CD4-positive, alpha-beta T cell (primary cell): ENCODE measurements around the gene IL10. TPM values are rescaled to one million over a fixed set of nuclear protein-coding genes. Genes with fewer than 3 reads are reported as not detected.

ENCODE experiments used
- ATAC-seq: fragments of 200-7000 bp; cut with Tn5 transposase; one replicate; pipeline ENCODE4 v1.10.0; 2022; ENCODE audit warnings: mild to moderate bottlenecking; ENCODE audit not compliant: poor library complexity
- CTCF ChIA-PET: fragments of 350-600 bp; sonication (Branson Sonifier 250); formaldehyde crosslinking; loops from one replicate; lab custom pipeline; 2021; ENCODE audit warnings: antibody characterized with exemption, inconsistent platforms; lab: Charles Lee
- POLR2A ChIA-PET: fragments of 350-600 bp; sonication (Branson Sonifier 250); formaldehyde crosslinking; loops from one replicate; lab custom pipeline; 2021; ENCODE audit warnings: antibody characterized with exemption, inconsistent platforms; lab: Charles Lee
- DNase-seq, 14 experiments: peaks; one replicate each; pipeline ENCODE4 v3.0.0-alpha.2; 2013 to 2020; ENCODE audit warnings: mixed read lengths in 2 of 14
- H3K27ac ChIP-seq, 2 donors: one replicate each; pipeline versions ENCODE4 v1.5.1 to v1.7.0; 2013; ENCODE audit warnings: low read length in 2 of 2, low read depth in 1 of 2, mild to moderate bottlenecking in 1 of 2
- H3K27me3 ChIP-seq, 2 experiments: 1 replicate in 1 of 2; 2 replicates in 1 of 2; pipeline versions ENCODE4 v1.6.1 to v1.7.0; 2013; ENCODE audit warnings: low read length in 2 of 2, control low read depth in 1 of 2, mild to moderate bottlenecking in 1 of 2, moderate library complexity in 1 of 2; ENCODE audit not compliant: insufficient read depth in 2 of 2, control insufficient read depth in 1 of 2
- H3K36me3 ChIP-seq: one replicate; pipeline ENCODE4 v1.6.1; 2013; ENCODE audit warnings: low read length, control low read depth; ENCODE audit not compliant: insufficient read depth
- H3K4me1 ChIP-seq: one replicate; pipeline ENCODE4 v1.6.1; 2013; ENCODE audit warnings: low read length, control low read depth; ENCODE audit not compliant: insufficient read depth
- H3K4me3 ChIP-seq: one replicate; pipeline ENCODE4 v1.5.1; 2013; ENCODE audit warnings: mild to moderate bottlenecking, low read length, moderate library complexity
- H3K9me3 ChIP-seq, 2 experiments: 1 replicate in 1 of 2; 2 replicates in 1 of 2; pipeline versions ENCODE4 v1.6.1 to v1.7.0; 2013; ENCODE audit warnings: low read length in 2 of 2, mild to moderate bottlenecking in 2 of 2, control low read depth in 1 of 2, moderate library complexity in 1 of 2; ENCODE audit not compliant: control insufficient read depth in 1 of 2, insufficient read depth in 1 of 2
- H3K27ac Mint-ChIP-seq: one replicate; pipeline ENCODE4 v1.8.0; 2020; ENCODE audit warnings: mixed read lengths
- H3K27me3 Mint-ChIP-seq: one replicate; pipeline ENCODE4 v1.8.0; 2021; ENCODE audit warnings: mixed read lengths
- H3K36me3 Mint-ChIP-seq: one replicate; pipeline ENCODE4 v1.8.0; 2021; ENCODE audit warnings: low read depth, mixed read lengths
- H3K4me1 Mint-ChIP-seq: one replicate; pipeline ENCODE4 v1.8.0; 2021; ENCODE audit warnings: low read depth, mixed read lengths
- H3K4me3 Mint-ChIP-seq: one replicate; pipeline ENCODE4 v1.8.0; 2020; ENCODE audit warnings: mild to moderate bottlenecking, mixed read lengths
- H3K9me3 Mint-ChIP-seq: one replicate; pipeline ENCODE4 v1.8.0; 2020; ENCODE audit warnings: mixed read lengths
- intact Hi-C, 2 experiments: fragments of 100-400 bp; cut with DNase I in 1 of 2; cut with micrococcal nuclease in 1 of 2; formaldehyde crosslinking; loops; one replicate each; pipeline versions ENCODE4 v1.15.1 to v1.9.0; 2023 to 2025; cut with DNase I, micrococcal nuclease
- total RNA-seq, 174 experiments: library from RNA in 2 of 174; stranded (reverse) in 2 of 174; gene quantifications; one replicate each; pipeline ENCODE4 v1.2.3 and lab custom pipeline; 2021 to 2026
- TF ChIP-seq, protein P1 (sequence below): fragments of 200-600 bp; IDR thresholded peaks from one replicate; pipeline ENCODE4 v1.8.0; 2022; ENCODE audit warnings: antibody characterized with exemption, mild to moderate bottlenecking

Gene IL10
- total RNA-seq, 2 experiments from 2014 or later, result 0.27 to 0.87 TPM

DNA sequence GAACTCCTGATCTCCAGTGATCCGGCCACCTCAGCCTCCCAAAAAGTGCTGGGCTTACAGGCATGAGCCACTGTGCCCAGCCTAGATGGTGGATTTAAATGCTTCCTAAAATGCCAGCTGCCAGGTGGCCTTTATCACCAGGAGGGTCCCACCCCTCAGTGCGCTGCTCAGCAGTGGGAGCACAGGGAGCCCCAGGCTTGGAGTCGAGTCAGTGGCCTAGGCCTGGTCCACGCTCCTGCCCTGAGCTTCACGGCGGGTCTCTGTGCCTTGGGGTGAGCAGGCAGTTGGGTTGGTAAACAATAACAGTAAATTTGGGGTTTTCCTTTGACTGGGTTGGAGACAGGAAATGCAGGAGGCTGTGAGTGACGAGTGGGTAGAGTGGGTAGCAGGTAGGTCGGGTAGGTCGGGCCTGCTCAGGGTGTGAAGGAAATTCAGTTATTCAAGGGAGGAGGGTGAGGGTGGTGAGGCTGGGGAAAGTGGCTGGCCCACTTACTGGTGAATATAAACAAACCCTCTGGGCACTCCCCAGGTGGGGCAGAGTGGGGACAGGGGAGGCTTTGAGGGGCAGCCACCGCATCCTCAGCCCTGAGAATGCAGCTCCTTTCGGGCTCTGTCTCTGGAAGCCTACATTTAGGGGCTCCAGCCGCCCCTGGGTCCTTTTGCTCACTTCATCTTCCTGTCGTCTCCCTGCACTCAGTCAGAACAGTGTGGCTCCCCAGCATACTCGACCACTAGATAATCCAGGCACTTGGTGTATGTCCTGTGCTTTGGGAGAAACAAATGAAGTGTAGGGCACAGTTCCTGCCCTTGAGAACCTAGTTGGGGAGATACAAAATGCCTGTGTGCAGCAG lies 35.2 kb downstream of the IL10 start:
- H3K27me3 ChIP-seq, result no peaks in the 10 kb centered on the region
- H3K27ac ChIP-seq, result peak overlapping the region; percentile 55 to 74
- peak overlapping the region; percentile 65 for H3K4me3 Mint-ChIP-seq
- ATAC-seq (peak; percentile 68), DNase-seq (peak in 13 of 14 experiments; percentile 30 to 89 (median 53))
- no peak overlapping the region for H3K4me3 ChIP-seq
- peaks cover 16% of the 10 kb centered on the region for H3K36me3 ChIP-seq
- H3K36me3 Mint-ChIP-seq, result peaks cover 26% of the 10 kb centered on the region
- H3K9me3 ChIP-seq, result peaks cover 0 to 4% of the 10 kb centered on the region in 2 experiments
- no peaks in the 10 kb centered on the region for H3K9me3 Mint-ChIP-seq
- H3K27me3 Mint-ChIP-seq, result no peaks in the 10 kb centered on the region
- TF ChIP-seq, protein P1, sequence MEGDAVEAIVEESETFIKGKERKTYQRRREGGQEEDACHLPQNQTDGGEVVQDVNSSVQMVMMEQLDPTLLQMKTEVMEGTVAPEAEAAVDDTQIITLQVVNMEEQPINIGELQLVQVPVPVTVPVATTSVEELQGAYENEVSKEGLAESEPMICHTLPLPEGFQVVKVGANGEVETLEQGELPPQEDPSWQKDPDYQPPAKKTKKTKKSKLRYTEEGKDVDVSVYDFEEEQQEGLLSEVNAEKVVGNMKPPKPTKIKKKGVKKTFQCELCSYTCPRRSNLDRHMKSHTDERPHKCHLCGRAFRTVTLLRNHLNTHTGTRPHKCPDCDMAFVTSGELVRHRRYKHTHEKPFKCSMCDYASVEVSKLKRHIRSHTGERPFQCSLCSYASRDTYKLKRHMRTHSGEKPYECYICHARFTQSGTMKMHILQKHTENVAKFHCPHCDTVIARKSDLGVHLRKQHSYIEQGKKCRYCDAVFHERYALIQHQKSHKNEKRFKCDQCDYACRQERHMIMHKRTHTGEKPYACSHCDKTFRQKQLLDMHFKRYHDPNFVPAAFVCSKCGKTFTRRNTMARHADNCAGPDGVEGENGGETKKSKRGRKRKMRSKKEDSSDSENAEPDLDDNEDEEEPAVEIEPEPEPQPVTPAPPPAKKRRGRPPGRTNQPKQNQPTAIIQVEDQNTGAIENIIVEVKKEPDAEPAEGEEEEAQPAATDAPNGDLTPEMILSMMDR, result no peak
- peak overlapping the region; percentile 90 for H3K27ac Mint-ChIP-seq
- intact Hi-C loops, result loop anchor here in 1 of 2 experiments (5.0 kb wide), 1 partner anchor 35 kb away; the partner anchor contains the start of genes IL10 and IL19
- H3K4me1 ChIP-seq, result peaks cover 61% of the 10 kb centered on the region
- POLR2A ChIA-PET, result interaction anchor here (0.6 to 4.4 kb wide), 11 partner anchors 20 to 185 kb away, joined by 3 to 91 read pairs (median 4); partner anchors contain the start of gene FCMR
- CTCF ChIA-PET, result interaction anchor here (0.7 to 6.7 kb wide), 4 partner anchors 11 to 175 kb away, joined by 3 to 139 read pairs (median 30); partner anchors contain the start of gene IL19
- H3K4me1 Mint-ChIP-seq, result peaks cover 75% of the 10 kb centered on the region

DNA sequence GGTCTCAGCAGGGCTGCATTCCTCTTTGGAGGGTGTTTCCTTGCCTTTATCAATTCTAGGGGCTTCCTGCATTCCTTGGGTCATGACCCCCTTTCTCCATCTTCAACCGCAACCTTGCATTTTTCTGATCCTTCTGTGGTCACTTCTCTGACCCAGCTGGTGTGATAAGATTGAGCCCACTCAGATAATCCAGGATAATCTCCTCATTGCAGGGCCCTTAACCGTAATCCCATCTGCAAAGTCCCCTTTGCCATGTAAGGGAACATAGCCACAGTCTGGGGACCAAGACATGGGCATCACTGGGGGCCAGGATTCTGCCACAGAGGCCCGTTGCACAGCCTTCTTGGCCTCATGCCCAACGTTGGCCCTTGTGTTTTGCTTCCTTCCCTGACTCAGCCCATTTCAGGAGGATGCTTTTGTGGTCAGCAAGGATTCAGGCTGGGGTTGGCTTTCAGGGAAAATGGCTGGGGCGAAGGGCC lies 36.7 kb downstream of the IL10 start:
- CTCF ChIA-PET, result interaction anchor here (0.9 to 6.7 kb wide), 18 partner anchors 10 to 244 kb away, joined by 3 to 139 read pairs (median 6); partner anchors contain the start of genes EIF2D, IL19 and IL20
- no peak overlapping the region for H3K4me3 Mint-ChIP-seq
- H3K4me1 Mint-ChIP-seq, result peaks cover 63% of the 10 kb centered on the region
- peak overlapping the region; percentile 90 for H3K27ac Mint-ChIP-seq
- POLR2A ChIA-PET, result interaction anchor here (0.6 to 4.4 kb wide), 19 partner anchors 9 to 307 kb away, joined by 3 to 91 read pairs (median 5); partner anchors contain the start of genes FCMR and IL19
- ATAC-seq (no peak), DNase-seq (no peak)
- H3K9me3 Mint-ChIP-seq, result no peaks in the 10 kb centered on the region
- Histone ChIP-seq H3K9me3 (peaks cover 0 to 6% of the 10 kb centered on the region in 2 experiments), H3K4me3 (no peak overlapping the region), H3K27ac (peak overlapping the region; percentile 19 to 74), H3K27me3 (no peaks in the 10 kb centered on the region), H3K4me1 (peaks cover 61% of the 10 kb centered on the region), H3K36me3 (peaks cover 32% of the 10 kb centered on the region)
- no peaks in the 10 kb centered on the region for H3K27me3 Mint-ChIP-seq
- intact Hi-C loops, result loop anchor here (2.0 to 5.0 kb wide), 3 partner anchors 31 to 247 kb away; partner anchors contain the start of genes IL10 (in 1 of the 2) and IL19 (in 1 of the 2)
- H3K36me3 Mint-ChIP-seq, result peaks cover 40% of the 10 kb centered on the region
- TF ChIP-seq, protein P1, result no peak

DNA sequence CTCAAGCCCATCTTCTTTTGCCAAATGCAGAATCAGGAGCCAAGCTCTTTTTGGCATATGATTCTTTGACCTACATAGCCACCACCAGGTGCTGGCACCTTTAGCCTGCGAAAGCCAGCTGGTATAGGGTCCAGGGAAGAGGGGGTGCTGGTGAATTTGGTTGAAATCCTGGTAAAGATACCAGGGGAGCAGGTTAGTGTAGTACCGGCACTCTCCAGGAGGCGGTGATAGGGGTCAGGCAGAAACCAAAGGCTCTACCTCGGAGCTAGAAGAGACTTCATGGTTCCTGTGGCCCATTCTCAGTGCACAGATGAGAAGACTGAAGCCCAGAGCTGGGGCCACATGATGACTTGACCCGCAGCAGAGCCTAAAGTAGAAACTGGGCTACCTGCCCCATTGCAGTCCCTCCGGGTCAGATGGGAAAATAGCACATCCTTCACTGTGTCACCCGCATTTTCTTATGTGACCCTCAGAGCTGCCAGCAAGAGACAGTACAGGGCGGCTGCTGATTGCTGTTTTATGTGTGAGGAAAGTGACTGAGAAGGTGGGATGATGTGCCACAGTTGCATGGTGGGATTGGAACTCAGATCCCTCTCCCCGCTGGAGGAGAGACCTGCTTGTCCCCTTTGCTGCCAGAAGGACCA lies 37.7 kb downstream of the IL10 start:
- ATAC-seq (peak; percentile 68), DNase-seq (peak; percentile 71 to 91 (median 82))
- H3K9me3 ChIP-seq, result peaks cover 0 to 6% of the 10 kb centered on the region in 2 experiments
- Mint-ChIP-seq H3K36me3 (peaks cover 49% of the 10 kb centered on the region), H3K27ac (peak overlapping the region; percentile 90), H3K4me3 (peak overlapping the region; percentile 6), H3K9me3 (no peaks in the 10 kb centered on the region), H3K27me3 (no peaks in the 10 kb centered on the region), H3K4me1 (peaks cover 55% of the 10 kb centered on the region)
- TF ChIP-seq, protein P1, result peak; percentile 95
- peaks cover 57% of the 10 kb centered on the region for H3K4me1 ChIP-seq
- no peak overlapping the region for H3K4me3 ChIP-seq
- ChIA-PET CTCF (interaction anchor here (0.6 to 6.7 kb wide), 49 partner anchors 9 to 765 kb away, joined by 3 to 139 read pairs (median 4); partner anchors contain the start of genes EIF2D, IL19 and IL20), POLR2A (interaction anchor here (0.5 to 4.4 kb wide), 25 partner anchors 8 to 248 kb away, joined by 3 to 91 read pairs (median 4); partner anchors contain the start of genes FCMR and IL19)
- H3K36me3 ChIP-seq, result peaks cover 41% of the 10 kb centered on the region
- no peaks in the 10 kb centered on the region for H3K27me3 ChIP-seq
- intact Hi-C loops, result loop anchor here (1.0 to 5.0 kb wide), 10 partner anchors 23 to 248 kb away; partner anchors contain the start of genes IL20 (in 2 of the 2), IL10 (in 1 of the 2) and IL19 (in 1 of the 2)
- H3K27ac ChIP-seq, result peak overlapping the region; percentile 19 to 37
